ENCODE results near the gene CCDC175.

Gene CCDC175

DNA sequence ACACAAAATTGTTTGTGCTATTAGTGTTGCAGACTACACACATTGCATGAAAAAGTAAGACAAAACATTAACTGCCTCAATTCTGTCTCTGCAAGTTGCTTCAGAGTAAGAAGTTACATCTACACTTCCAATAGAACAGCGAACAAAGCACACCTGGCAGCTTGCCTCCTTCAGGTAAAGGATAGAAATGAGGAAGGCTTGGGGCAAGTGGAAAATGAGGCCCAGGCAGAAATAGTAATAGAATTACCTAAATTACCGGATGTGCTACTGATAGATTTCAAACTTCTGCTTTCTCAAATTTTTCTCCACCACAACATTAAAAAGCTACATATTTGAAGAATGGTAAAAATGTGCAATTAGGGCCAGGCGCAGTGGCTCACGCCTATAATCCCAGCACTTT is 37.7 kb downstream of the CCDC175 start:
- no peak for DNase-seq (ENCODE audit: low read depth)

DNA sequence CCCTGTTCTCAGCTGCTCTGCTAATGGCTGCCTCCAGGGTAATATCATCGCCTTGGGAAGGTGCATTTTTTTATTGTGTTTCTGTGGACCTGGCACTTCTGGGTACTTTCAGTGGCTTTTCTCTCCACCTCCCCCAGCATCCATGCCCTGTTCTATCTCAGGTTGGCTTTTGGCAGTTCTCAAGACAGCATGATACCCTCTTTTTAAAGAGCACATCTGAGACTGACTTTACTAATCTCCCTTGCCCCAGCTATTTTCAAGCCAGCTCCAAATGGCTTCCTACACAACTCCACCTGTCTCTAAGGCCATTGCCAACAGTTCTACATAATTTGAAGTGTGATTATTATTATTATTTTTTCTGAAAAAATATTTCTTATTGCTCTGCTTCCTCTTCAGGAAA is 39.1 kb downstream of the CCDC175 start:
- no peak for DNase-seq (ENCODE audit: low read depth)

- no peak for DNase-seq (ENCODE audit: low read depth)
Measured at GRCh38 chr14:59534361-59534987, 42.1 kb downstream of the CCDC175 start.

- no peak for DNase-seq (ENCODE audit: low read depth)
Measured at GRCh38 chr14:59532419-59532818, 44.2 kb downstream of the CCDC175 start.

DNA sequence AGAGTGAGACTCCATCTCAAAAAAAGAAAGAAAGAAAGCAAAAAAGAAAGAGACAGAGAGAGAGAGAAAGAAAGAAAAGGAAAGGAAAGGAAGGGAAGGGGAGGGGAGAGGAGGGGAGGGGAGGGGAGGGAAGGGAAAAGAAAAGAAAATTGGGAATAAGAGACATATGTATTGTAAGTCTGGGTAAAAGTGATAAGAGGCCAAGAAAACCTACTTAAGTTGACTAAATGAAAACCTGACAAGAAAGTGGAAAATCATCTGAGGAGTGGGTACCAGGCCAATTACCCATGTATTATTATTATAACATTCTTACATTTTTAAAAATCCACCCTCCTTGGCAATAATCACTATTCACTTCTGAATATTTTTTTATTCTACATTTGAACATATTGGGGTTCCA is 46.3 kb downstream of the CCDC175 start:
- no peak for DNase-seq (ENCODE audit: low read depth)

DNA sequence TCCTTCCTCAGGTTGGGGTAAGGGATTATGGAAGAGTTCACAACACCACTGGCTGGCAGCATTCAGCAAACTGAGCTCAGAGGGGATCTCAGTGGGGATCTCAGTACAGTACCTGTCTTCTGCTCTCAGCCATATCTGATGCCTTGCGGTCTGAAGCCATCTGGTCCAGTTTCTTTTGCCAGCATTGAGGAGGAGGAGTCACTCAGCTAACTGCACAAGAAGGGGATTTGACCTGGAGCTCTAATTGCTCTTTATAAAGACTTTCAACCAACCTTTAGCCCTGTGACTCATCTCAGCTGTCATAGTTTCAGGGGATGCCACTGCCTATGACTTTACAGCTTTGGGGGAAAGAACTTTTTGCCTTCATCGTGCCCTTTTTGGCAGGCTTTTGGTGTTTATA is 47.4 kb downstream of the CCDC175 start:
- DNase-seq (ENCODE audit: low read depth) = no peak

DNA sequence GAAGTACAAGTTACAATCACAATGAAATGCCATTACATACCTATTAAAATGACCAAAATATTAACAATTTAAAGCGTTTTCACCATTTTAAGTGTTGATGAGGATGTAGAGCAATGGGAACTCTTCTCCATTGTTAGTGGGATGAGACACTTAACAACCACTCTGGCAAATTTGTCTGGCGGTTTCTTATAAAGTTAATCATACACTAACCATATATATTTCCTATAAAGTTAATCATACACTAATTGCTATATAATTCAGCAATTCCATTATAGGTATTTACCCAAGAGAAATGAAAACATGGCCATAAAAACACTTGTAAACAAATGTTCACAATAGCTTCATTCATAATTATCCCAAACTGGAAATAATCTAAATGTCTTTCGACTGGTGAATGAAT is 56.4 kb downstream of the CCDC175 start:
- DNase-seq (ENCODE audit: low read depth) = no peak

- DNase-seq (ENCODE audit: low read depth) = no peak
Measured at GRCh38 chr14:59511916-59512575, 64.6 kb downstream of the CCDC175 start.

GRCh38 chr14:59510966-59511365 is 65.6 kb downstream of the CCDC175 start:
- no peak for DNase-seq (ENCODE audit: low read depth)

DNA sequence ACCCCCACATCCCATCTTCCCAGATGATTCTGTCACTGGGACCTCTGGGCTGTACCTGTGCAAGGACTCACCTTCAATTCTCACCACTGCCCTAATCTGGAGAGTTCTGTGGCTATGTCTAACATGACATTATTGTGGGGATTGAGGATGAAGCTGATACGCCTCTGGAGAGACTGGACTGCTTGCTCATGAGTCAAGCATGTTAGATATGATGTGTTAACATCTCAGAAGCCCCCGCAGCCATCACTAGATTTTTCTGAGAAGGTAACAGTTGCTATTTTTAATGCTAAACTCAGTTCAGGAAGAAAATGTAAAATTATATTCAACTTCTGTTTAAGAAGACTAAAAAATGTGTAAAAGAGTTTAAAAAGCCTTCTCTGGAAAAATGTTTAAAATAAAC is 66.6 kb downstream of the CCDC175 start:
- DNase-seq (ENCODE audit: low read depth) = no peak

DNA sequence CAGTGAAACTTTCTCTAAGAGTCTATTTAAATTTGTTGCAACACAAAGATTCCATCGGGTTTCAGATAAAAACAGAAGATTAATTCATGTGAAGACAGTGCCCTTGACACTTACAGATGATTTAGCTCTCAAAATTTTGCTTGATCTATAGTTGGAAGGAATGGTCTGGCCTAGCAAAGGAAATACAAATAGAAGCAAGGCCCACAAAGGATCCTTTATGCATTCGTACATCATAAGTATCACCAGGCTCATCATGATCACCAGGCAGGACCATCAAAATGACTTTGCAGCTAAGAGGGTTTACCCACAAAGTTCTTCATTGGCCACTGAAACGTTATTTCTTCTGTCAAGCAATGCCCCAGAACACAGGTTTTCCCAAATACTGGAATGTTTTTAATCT is 67.5 kb downstream of the CCDC175 start:
- no peak for DNase-seq (ENCODE audit: low read depth)

GRCh38 chr14:59507752-59508103 is 68.9 kb downstream of the CCDC175 start:
- DNase-seq (ENCODE audit: low read depth) = no peak

DNA sequence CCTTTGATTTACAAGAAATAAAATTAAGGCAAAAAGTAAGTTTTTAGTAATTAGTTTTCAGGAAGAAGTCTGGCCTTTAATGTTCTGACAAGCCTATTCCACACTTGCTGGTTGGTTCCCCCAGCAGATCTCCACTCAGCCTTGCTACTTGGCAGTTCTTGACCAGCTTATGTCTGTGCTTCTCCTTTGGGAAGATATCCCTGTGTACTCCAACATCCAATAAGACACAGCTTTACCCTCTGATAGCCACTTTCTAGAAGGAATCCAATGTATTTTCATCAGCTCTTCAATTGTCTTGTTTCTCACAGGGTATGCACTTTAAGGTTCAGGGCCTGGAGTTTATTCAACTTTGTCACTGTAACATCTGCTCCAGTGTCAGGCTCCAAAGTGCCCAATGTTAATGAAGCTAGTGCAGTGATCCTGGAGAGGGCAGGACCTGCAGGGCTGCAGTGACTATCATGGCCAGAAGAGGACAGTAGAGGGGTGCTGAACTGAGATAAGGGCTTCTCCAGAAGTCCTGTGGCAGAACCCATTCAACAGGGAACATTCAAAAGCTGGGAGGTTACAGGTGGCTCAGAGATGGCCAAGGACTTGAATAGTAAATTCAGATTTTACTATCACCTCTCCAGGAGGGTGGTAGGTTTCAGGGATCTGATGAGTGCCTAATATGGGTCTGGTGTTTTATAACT is 69.4 kb downstream of the CCDC175 start:
- DNase-seq (ENCODE audit: low read depth) = no peak

DNA sequence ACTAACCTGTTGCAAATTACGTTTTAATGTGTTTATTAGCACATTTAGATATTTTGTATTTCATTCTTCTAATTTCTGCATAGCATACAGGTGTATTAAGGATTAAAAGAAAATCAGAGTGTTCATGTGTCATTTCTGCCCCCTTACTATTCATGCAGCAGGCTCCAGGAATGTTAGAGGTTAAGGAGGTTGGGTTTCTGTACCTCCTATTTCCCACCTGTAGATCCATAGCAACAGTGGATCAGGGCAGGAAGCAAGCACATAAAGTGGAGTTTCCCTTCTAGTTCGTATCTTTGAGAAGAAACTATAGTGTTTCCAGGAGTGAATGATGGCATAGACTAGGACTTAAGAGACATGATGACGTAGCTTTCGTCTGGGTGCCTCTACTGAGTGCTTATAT is 73.4 kb downstream of the CCDC175 start:
- DNase-seq (ENCODE audit: low read depth) = no peak

GRCh38 chr14:59500732-59501131 is 75.9 kb downstream of the CCDC175 start:
- DNase-seq (ENCODE audit: low read depth) = no peak

GRCh38 chr14:59492384-59492783 is 84.2 kb downstream of the CCDC175 start:
- no peak for DNase-seq (ENCODE audit: low read depth)

DNA sequence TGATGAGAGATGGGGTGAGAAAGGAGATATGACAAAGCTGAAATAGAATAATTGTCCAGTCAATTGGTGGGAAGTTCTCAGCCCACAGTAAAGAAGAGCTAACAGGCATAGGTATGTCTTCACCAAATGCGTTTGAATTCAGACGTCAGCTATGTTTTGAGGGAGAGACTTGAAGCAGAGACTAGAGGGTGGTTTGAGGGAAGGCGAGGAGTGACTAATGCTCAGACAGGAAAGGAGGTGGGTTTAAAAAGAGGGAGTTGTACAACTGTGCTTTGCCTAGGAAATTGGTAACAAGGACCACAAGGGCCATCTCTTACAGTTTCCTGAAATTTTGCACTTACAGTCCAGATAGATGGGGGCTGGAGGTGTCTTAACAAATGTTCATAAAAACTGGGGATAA is 85.9 kb downstream of the CCDC175 start:
- no peak for DNase-seq (ENCODE audit: low read depth)

DNA sequence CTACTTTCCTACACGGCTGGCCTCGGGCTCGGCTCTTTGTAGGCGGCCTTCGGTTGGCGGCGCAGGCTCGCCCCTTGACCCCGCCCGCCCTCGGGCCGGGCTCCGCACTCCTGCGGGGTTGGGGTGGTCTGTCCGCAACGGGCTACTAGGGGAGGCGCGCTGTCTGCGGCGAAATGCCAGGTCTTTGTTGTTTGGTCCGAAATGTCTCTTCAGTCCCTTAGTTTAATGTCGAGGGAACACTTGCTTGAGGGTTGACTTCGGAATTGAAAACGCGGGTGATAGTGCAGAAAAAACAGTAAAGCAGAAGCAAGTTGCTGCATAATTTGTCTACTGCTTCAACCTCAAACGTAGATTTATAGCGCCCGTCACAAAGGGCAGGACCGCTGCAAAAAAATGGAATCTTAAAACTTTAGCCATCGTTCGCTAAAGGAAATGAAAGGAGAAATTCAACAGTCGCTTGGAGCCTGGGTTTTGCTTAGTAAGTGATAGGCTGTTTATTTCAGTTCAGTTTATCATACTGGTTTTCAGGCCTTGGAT is 91.9 kb downstream of the CCDC175 start:
- no peak for DNase-seq (ENCODE audit: low read depth)

GRCh38 chr14:59483819-59484638 is 92.6 kb downstream of the CCDC175 start, which contains the start of the genes JKAMP and L3HYPDH:
Gene JKAMP, plus strand, starts transcription at chr14:59484517. Its CDS starts 73 bp downstream, at chr14:59484590.
Gene L3HYPDH, minus strand, starts transcription at chr14:59484408. Its CDS starts 92 bp downstream, at chr14:59484316.
- peak; percentile 96 for DNase-seq (ENCODE audit: low read depth)

DNA sequence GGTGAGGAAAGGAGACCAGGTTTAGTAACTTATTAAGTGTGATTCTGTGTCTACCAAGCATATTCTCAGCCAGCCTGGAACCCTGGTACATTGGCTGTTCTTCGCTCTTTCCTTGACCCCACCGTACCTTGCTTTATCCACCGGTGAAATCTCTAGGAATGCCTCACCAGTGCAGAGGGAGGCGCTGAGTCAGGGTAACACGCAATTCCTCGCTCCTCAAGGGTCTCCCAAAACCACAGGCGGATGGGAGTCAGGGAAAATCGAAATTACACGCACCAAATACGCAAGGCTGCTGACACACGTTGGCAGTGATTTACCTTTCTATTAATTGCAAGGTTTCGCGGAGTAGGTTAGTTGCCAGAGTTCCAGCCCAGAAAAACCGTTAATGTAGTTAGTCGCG is 93.2 kb downstream of the CCDC175 start:
- no peak for DNase-seq (ENCODE audit: low read depth)

DNA sequence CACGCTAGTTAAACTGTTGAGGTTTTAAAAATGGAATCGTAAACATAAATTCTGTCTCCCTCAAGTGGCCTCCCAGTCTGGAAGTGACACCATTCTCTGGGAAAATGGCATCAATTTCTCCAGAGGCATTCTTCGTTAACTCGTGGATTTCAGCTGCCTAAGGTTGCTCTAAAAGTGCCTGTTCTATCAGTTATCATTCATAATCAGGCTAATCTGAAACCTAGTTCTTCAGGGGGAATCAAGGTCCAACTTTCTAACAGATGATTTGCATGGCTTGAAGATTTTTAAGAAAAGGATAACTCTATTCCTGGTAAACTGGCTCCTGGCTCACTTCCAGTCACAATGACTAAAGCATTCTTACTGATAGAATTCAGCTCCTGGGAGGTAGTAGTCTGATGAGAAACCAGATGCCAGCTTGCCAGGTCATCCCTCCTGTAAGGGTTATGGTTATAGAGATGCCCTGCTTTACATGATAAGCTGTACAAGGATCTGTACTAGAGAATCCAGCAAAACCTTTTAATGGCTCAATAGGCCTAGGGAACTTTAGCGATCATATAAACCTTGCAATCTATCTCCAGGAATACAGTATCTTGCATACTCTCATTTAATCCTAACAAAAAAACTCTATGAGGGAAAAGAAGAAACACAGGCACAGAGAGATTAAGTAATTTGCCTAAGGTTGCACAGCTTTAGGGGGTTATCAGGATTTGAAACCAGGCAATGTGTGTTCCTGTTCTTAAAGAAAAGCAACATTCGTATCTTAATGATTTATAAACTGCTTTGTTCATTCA is 93.9 kb downstream of the CCDC175 start:
- DNase-seq (ENCODE audit: low read depth) = no peak
